ENCODE results near the gene ERBB3. TPM values are rescaled to one million over a fixed set of nuclear protein-coding genes. Genes with fewer than 3 reads are reported as not detected.

The ERBB3 gene
- total and polyA plus RNA-seq, 2 of the 4 experiments (the other 2 are of a cell fraction) = 1.4 to 2.2 TPM

GRCh38 chr12:56117778-56118687 lies 38.1 kb downstream of the ERBB3 start, which contains the start of gene ZC3H10:
ZC3H10 (plus strand) TSS chr12:56118266; CDS start chr12:56120563, 2,297 bp downstream.
- in situ Hi-C loops (cut with MboI; ENCODE audit: low sequenced_read_pairs) (no loop called here), dilution Hi-C loops (cut with HindIII; ENCODE audit: low sequenced_read_pairs, unreplicated experiment) (no loop called here), intact Hi-C loops (cut with micrococcal nuclease) (loop anchor here (2.0 kb wide), 4 partner anchors 41 to 141 kb away; partner anchors contain the start of genes ANKRD52 and MYL6)
- Histone ChIP-seq H4K91ac (ENCODE audit: insufficient read depth, low read depth, low read length) (peak within 1 kb of the TSS; percentile 96), H2BK15ac (ENCODE audit: low read depth, low read length) (no peak within 1 kb of the TSS), H3K4me3 (ENCODE audit: insufficient read depth, low read depth, low read length) (peak within 1 kb of the TSS; percentile 85), H3K18ac (ENCODE audit: low read depth, low read length) (peak within 1 kb of the TSS; percentile 14; the same call in 1 of the 2 replicates), H4K20me1 (ENCODE audit: insufficient read depth, low read length) (peaks cover 7% of the 10 kb centered on the region), H3K14ac (replicated peaks; ENCODE audit: low read depth, low read length) (peak within 1 kb of the TSS; percentile 100), H2AFZ (replicated peaks; ENCODE audit: low read length, poor library complexity) (peak within 1 kb of the TSS; percentile 85), H2AK5ac (ENCODE audit: low read depth, low read length) (peak within 1 kb of the TSS; percentile 86), H4K5ac (ENCODE audit: low read depth, low read length) (peak within 1 kb of the TSS; percentile 45), H3K9me1 (ENCODE audit: insufficient read depth, low read length) (no peaks in the 10 kb centered on the region), H3K27ac (ENCODE audit: insufficient read depth, low read length) (peak within 1 kb of the TSS; percentile 95), H3K4me2 (ENCODE audit: low read depth, low read length) (peak within 1 kb of the TSS; percentile 99), H2AK9ac (replicated peaks; ENCODE audit: low read depth, low read length, poor library complexity) (peak within 1 kb of the TSS; percentile 78), H2BK5ac (ENCODE audit: low read depth, low read length, poor library complexity, severe bottlenecking) (peak within 1 kb of the TSS; percentile 94), H3K4ac (ENCODE audit: low read depth, low read length) (peak within 1 kb of the TSS; percentile 99), H2BK20ac (ENCODE audit: low read depth, low read length) (no peak within 1 kb of the TSS), H3K27me3 (ENCODE audit: control insufficient read depth, insufficient read depth, low read length) (no peaks in the 10 kb centered on the region), H3K36me3 (ENCODE audit: control insufficient read depth, insufficient read depth, low read length) (peaks cover 18% of the 10 kb centered on the region), H3K56ac (ENCODE audit: extremely low read depth, insufficient read depth, low read length) (peak within 1 kb of the TSS; percentile 98), H3K79me1 (ENCODE audit: low read depth in 1 of 2, low read length in 2 of 2) (peaks cover 7 to 55% of the 10 kb centered on the region in 2 experiments; a peak in 3 of 4 replicates), H3K9me3 (ENCODE audit: control insufficient read depth, insufficient read depth, low read length) (no peaks in the 10 kb centered on the region), H3K9ac (ENCODE audit: low read depth, low read length) (peak within 1 kb of the TSS; percentile 99), H4K8ac (ENCODE audit: low read depth in 2 of 2, low read length in 2 of 2) (peak within 1 kb of the TSS; percentile 86 to 97), H3K4me1 (ENCODE audit: control insufficient read depth, insufficient read depth, low read length) (peaks cover 7% of the 10 kb centered on the region), H2BK120ac (ENCODE audit: low read depth, low read length) (0 out of 2 replicates have a peak within 1 kb of the TSS, but pooled peaks have one; percentile 3), H3K23ac (ENCODE audit: low read depth, low read length) (peak within 1 kb of the TSS; percentile 99)
- ATAC-seq (ENCODE audit: low read depth) = peak; percentile 76
- WGBS, 2 experiments (ENCODE audit: extremely low coverage in 2 of 2, insufficient read length in 1 of 2) = 0% methylated on average over 50 of the region's 61 CpGs; no CpG with 5 or more reads in 1 of the 2 experiments
- BruUV-seq (replicated peaks) = no TSS peak
- ChIA-PET CTCF (interaction anchor here (0.7 to 3.9 kb wide), 6 partner anchors 8 to 71 kb away, joined by 3 to 27 read pairs (median 4); partner anchors contain the start of genes ERBB3, ESYT1 and SMARCC2), POLR2A (ENCODE audit: unreplicated experiment) (interaction anchor here (0.5 to 1.5 kb wide), 7 partner anchors 10 to 1202 kb away, joined by 3 to 8 read pairs (median 3); partner anchors contain the start of genes ESYT1 and SMARCC2)
- DNase-seq = peak; percentile 100
- TF ChIP-seq RCOR1 (IDR thresholded peaks at IDR 0.05; ENCODE audit: insufficient replicate concordance, low read length) (no peak), MAFK (IDR thresholded peaks at IDR 0.05; ENCODE audit: low read depth, low read length) (0 out of 2 replicates have a peak, but pooled peaks have one; percentile 27), MAZ (IDR thresholded peaks at IDR 0.05; ENCODE audit: borderline replicate concordance, low read depth, low read length) (0 out of 2 replicates have a peak, but pooled peaks have one; percentile 9), NFE2L2 (IDR thresholded peaks at IDR 0.05; ENCODE audit: low read depth, low read length) (no peak), SMC3 (IDR thresholded peaks at IDR 0.05; ENCODE audit: low read depth, low read length) (no peak), POLR2A (IDR thresholded peaks at IDR 0.05; ENCODE audit: low read depth, low read length) (peak; percentile 97), ELK1 (IDR thresholded peaks at IDR 0.05; ENCODE audit: borderline replicate concordance, low read depth, low read length) (0 out of 2 replicates have a peak, but pooled peaks have one; percentile 26), RAD21 (IDR thresholded peaks at IDR 0.05; ENCODE audit: low read length) (no peak), BHLHE40 (IDR thresholded peaks at IDR 0.05; ENCODE audit: low read depth, low read length) (peak; percentile 96), FOS (IDR thresholded peaks at IDR 0.05; ENCODE audit: low read depth, low read length) (no peak), CEBPB (IDR thresholded peaks at IDR 0.05; ENCODE audit: low read depth, low read length) (0 out of 2 replicates have a peak, but pooled peaks have one; percentile 8), RFX5 (IDR thresholded peaks at IDR 0.05; ENCODE audit: low read depth, low read length) (no peak), MXI1 (IDR thresholded peaks at IDR 0.05; ENCODE audit: borderline replicate concordance, low read depth, low read length) (peak; percentile 99)
- TF ChIP-seq, protein P1, sequence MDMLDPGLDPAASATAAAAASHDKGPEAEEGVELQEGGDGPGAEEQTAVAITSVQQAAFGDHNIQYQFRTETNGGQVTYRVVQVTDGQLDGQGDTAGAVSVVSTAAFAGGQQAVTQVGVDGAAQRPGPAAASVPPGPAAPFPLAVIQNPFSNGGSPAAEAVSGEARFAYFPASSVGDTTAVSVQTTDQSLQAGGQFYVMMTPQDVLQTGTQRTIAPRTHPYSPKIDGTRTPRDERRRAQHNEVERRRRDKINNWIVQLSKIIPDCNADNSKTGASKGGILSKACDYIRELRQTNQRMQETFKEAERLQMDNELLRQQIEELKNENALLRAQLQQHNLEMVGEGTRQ (IDR thresholded peaks at IDR 0.05; ENCODE audit: low read depth, low read length) = peak; percentile 34; the same call in 1 of the 2 replicates

All from IMR-90 (cell line).